GM18868 (cell line): ENCODE data around the gene C3orf22.

Experiments
- ATAC-seq: cut with Tn5 transposase; IDR thresholded peaks from one replicate; pipeline ENCODE4 v1.9.1; 2021; ENCODE audit warnings: mild to moderate bottlenecking, moderate library complexity; ENCODE audit not compliant: unreplicated experiment

The C3orf22 gene

GRCh38 chr3:126516152-126516935, 42.4 kb downstream of the C3orf22 start:
- ATAC-seq, result no peak

GRCh38 chr3:126515066-126515706, 43.5 kb downstream of the C3orf22 start:
- ATAC-seq, result no peak

GRCh38 chr3:126514161-126514560, 44.6 kb downstream of the C3orf22 start:
- ATAC-seq, result no peak

- ATAC-seq, result no peak
Observed at GRCh38 chr3:126512916-126513650, 45.6 kb downstream of the C3orf22 start.

- no peak for ATAC-seq
Observed at GRCh38 chr3:126512026-126512425, 46.7 kb downstream of the C3orf22 start.

- no peak for ATAC-seq
Observed at GRCh38 chr3:126511291-126511690, 47.4 kb downstream of the C3orf22 start.

GRCh38 chr3:126510308-126510910, 48.3 kb downstream of the C3orf22 start:
- no peak for ATAC-seq

- no peak for ATAC-seq
Observed at GRCh38 chr3:126509597-126510307, 49.0 kb downstream of the C3orf22 start.

GRCh38 chr3:126508564-126508964, 50.2 kb downstream of the C3orf22 start:
- no peak for ATAC-seq

GRCh38 chr3:126507886-126508285, 50.8 kb downstream of the C3orf22 start:
- no peak for ATAC-seq

- ATAC-seq, result no peak
Observed at GRCh38 chr3:126503701-126504100, 55.0 kb downstream of the C3orf22 start.

- ATAC-seq, result no peak
Observed at GRCh38 chr3:126502656-126503055, 56.1 kb downstream of the C3orf22 start.

GRCh38 chr3:126501736-126502135, 57.0 kb downstream of the C3orf22 start:
- no peak for ATAC-seq

GRCh38 chr3:126501054-126501453, 57.7 kb downstream of the C3orf22 start:
- ATAC-seq, result no peak

- ATAC-seq, result no peak
Observed at GRCh38 chr3:126500016-126500415, 58.7 kb downstream of the C3orf22 start.
